Measurements from ENCODE around the gene GBX2. TPM values are rescaled to one million over a fixed set of nuclear protein-coding genes. Genes with fewer than 3 reads are reported as not detected.

Gene GBX2
- total and polyA plus RNA-seq, 2 donors (not counting 1 experiment from before 2014, with no cell fraction given), result not detected

- 83% methylated on average over 21 of the region's 28 CpGs for WGBS (ENCODE audit: insufficient coverage)
Measured at GRCh38 chr2:236208019-236208926, 40.1 kb upstream of the GBX2 start.

DNA sequence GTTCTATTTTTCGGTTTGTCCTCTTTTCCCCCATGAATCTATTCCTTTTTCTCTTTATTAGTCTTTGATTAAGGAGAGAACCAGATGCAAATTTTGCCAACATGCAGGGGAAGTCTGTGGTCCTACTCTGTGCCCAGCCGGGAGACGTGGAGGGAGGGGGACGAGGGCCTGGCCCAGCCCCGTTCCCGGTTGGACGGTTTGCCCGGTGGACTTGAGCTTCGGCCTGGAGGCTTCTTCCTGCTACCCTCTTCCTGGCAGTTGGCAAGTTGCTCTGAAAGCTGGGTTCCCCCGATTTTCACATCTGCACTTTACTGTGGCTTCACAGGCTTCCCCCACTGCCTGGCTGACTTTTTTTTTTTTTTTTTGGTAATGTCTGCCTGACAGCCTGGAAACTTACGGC lies 39.3 kb upstream of the GBX2 start:
- CTCF ChIA-PET, result interaction anchor here (0.7 kb wide), 1 partner anchor 1008 kb away, joined by 5 read pairs; no protein-coding TSS in a partner anchor
- H4K20me1 ChIP-seq (ENCODE audit: control insufficient read depth, insufficient read depth, low read length, poor library complexity, severe bottlenecking), result no peaks in the 10 kb centered on the region
- no peaks in the 10 kb centered on the region for H3K79me2 ChIP-seq (ENCODE audit: control insufficient read depth, insufficient read depth, low read length)
- H2AFZ ChIP-seq (ENCODE audit: insufficient read depth, low read depth, low read length, poor library complexity, severe bottlenecking), result no peak overlapping the region
- ATAC-seq (ENCODE audit: low read depth) (no peak), DNase-seq (no peak)
- no peak overlapping the region for H3K27ac ChIP-seq (ENCODE audit: low read length in 2 of 2)
- Mint-ChIP-seq H3K9me3 (ENCODE audit: insufficient read depth) (peaks cover 2% of the 10 kb centered on the region), H3K27ac (no peak overlapping the region), H3K4me1 (no peaks in the 10 kb centered on the region), H3K27me3 (peaks cover 16% of the 10 kb centered on the region), H3K4me3 (no peak overlapping the region)
- intact Hi-C loops (cut with micrococcal nuclease), result no loop called here
- H3K27me3 ChIP-seq (replicated peaks in 1 of 4; ENCODE audit: control extremely low read depth in 1 of 4, control insufficient read depth in 3 of 4, insufficient read depth in 4 of 4, low read length in 3 of 4), result peaks cover 0 to 3% (median 0%) of the 10 kb centered on the region in 4 experiments
- H3K4me2 ChIP-seq (replicated peaks; ENCODE audit: low read depth, low read length, poor library complexity, severe bottlenecking), result no peak overlapping the region
- no peak overlapping the region for H3K4me3 ChIP-seq (ENCODE audit: control extremely low read depth in 1 of 5, extremely low read depth in 1 of 5, insufficient read depth in 1 of 5, low read depth in 2 of 5, low read length in 4 of 5)
- no peak for TF ChIP-seq EZH2 (IDR thresholded peaks at IDR 0.05; ENCODE audit: borderline replicate concordance, insufficient read depth, low read depth, low read length, poor library complexity, severe bottlenecking)
- TF ChIP-seq, protein P1, sequence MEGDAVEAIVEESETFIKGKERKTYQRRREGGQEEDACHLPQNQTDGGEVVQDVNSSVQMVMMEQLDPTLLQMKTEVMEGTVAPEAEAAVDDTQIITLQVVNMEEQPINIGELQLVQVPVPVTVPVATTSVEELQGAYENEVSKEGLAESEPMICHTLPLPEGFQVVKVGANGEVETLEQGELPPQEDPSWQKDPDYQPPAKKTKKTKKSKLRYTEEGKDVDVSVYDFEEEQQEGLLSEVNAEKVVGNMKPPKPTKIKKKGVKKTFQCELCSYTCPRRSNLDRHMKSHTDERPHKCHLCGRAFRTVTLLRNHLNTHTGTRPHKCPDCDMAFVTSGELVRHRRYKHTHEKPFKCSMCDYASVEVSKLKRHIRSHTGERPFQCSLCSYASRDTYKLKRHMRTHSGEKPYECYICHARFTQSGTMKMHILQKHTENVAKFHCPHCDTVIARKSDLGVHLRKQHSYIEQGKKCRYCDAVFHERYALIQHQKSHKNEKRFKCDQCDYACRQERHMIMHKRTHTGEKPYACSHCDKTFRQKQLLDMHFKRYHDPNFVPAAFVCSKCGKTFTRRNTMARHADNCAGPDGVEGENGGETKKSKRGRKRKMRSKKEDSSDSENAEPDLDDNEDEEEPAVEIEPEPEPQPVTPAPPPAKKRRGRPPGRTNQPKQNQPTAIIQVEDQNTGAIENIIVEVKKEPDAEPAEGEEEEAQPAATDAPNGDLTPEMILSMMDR (IDR thresholded peaks at IDR 0.05), result no peak
- H3K4me1 ChIP-seq (ENCODE audit: control insufficient read depth in 2 of 2, insufficient read depth in 2 of 2, low read length in 2 of 2), result no peaks in the 10 kb centered on the region
- H3K9ac ChIP-seq (ENCODE audit: low read length), result no peak overlapping the region
- H3K36me3 ChIP-seq (replicated peaks in 1 of 2; ENCODE audit: control extremely low read depth in 1 of 2, control insufficient read depth in 1 of 2, extremely low read depth in 1 of 2, insufficient read depth in 2 of 2, low read length in 1 of 2), result no peaks in the 10 kb centered on the region
- POLR2A ChIA-PET, result no interaction called here
- 89% methylated on average over 8 of the region's 11 CpGs for WGBS (ENCODE audit: insufficient coverage)
- H3K9me3 ChIP-seq (ENCODE audit: control extremely low read depth in 1 of 3, control insufficient read depth in 2 of 3, insufficient read depth in 1 of 3, low read length in 2 of 3), result peaks cover 0 to 25% (median 5%) of the 10 kb centered on the region in 3 donors

More at GRCh38 chr2:236208019-236208926, 40.1 kb upstream of the GBX2 start:
- H3K27me3 ChIP-seq (replicated peaks in 1 of 4; ENCODE audit: control extremely low read depth in 1 of 4, control insufficient read depth in 3 of 4, insufficient read depth in 4 of 4, low read length in 3 of 4), result peaks cover 0 to 3% (median 0%) of the 10 kb centered on the region in 4 experiments
- H4K20me1 ChIP-seq (ENCODE audit: control insufficient read depth, insufficient read depth, low read length, poor library complexity, severe bottlenecking), result no peaks in the 10 kb centered on the region
- H3K79me2 ChIP-seq (ENCODE audit: control insufficient read depth, insufficient read depth, low read length), result no peaks in the 10 kb centered on the region
- H3K27me3 Mint-ChIP-seq, result peaks cover 19% of the 10 kb centered on the region
- H3K9me3 Mint-ChIP-seq (ENCODE audit: insufficient read depth), result peaks cover 2% of the 10 kb centered on the region
- intact Hi-C loops (cut with micrococcal nuclease), result no loop called here
- H3K4me3 Mint-ChIP-seq, result no peak overlapping the region
- no peak overlapping the region for H3K9ac ChIP-seq (ENCODE audit: low read length)
- H3K4me1 Mint-ChIP-seq, result no peaks in the 10 kb centered on the region
- H3K4me3 ChIP-seq (ENCODE audit: control extremely low read depth in 1 of 5, extremely low read depth in 1 of 5, insufficient read depth in 1 of 5, low read depth in 2 of 5, low read length in 4 of 5), result no peak overlapping the region
- H3K36me3 ChIP-seq (replicated peaks in 1 of 2; ENCODE audit: control extremely low read depth in 1 of 2, control insufficient read depth in 1 of 2, extremely low read depth in 1 of 2, insufficient read depth in 2 of 2, low read length in 1 of 2), result no peaks in the 10 kb centered on the region
- H3K4me1 ChIP-seq (ENCODE audit: control insufficient read depth in 2 of 2, insufficient read depth in 2 of 2, low read length in 2 of 2), result no peaks in the 10 kb centered on the region
- peaks cover 0 to 25% (median 5%) of the 10 kb centered on the region in 3 donors for H3K9me3 ChIP-seq (ENCODE audit: control extremely low read depth in 1 of 3, control insufficient read depth in 2 of 3, insufficient read depth in 1 of 3, low read length in 2 of 3)
- POLR2A ChIA-PET, result no interaction called here
- no peak overlapping the region for H2AFZ ChIP-seq (ENCODE audit: insufficient read depth, low read depth, low read length, poor library complexity, severe bottlenecking)
- CTCF ChIA-PET, result no interaction called here
- no peak overlapping the region for H3K4me2 ChIP-seq (replicated peaks; ENCODE audit: low read depth, low read length, poor library complexity, severe bottlenecking)
- no peak overlapping the region for H3K27ac ChIP-seq (ENCODE audit: low read length in 2 of 2)
- DNase-seq (no peak), ATAC-seq (ENCODE audit: low read depth) (no peak)
- no peak overlapping the region for H3K27ac Mint-ChIP-seq
- TF ChIP-seq EZH2 (IDR thresholded peaks at IDR 0.05; ENCODE audit: borderline replicate concordance, insufficient read depth, low read depth, low read length, poor library complexity, severe bottlenecking), result no peak
- TF ChIP-seq, protein P1 (IDR thresholded peaks at IDR 0.05), result no peak

Measured in B cell (primary cell).